GM19025 (cell line): ENCODE results near the gene MRPS34.
"Not testable (repeated sequence)": the region's sequence is repeated elsewhere in the genome, so short reads cannot be mapped to it uniquely, and the experiment has no call there.

ENCODE experiments used
- ATAC-seq: cut with Tn5 transposase; IDR thresholded peaks from one replicate; pipeline ENCODE4 v1.9.1; 2021; ENCODE audit warnings: mild to moderate bottlenecking, low read depth, moderate library complexity; ENCODE audit not compliant: unreplicated experiment

Gene MRPS34

DNA sequence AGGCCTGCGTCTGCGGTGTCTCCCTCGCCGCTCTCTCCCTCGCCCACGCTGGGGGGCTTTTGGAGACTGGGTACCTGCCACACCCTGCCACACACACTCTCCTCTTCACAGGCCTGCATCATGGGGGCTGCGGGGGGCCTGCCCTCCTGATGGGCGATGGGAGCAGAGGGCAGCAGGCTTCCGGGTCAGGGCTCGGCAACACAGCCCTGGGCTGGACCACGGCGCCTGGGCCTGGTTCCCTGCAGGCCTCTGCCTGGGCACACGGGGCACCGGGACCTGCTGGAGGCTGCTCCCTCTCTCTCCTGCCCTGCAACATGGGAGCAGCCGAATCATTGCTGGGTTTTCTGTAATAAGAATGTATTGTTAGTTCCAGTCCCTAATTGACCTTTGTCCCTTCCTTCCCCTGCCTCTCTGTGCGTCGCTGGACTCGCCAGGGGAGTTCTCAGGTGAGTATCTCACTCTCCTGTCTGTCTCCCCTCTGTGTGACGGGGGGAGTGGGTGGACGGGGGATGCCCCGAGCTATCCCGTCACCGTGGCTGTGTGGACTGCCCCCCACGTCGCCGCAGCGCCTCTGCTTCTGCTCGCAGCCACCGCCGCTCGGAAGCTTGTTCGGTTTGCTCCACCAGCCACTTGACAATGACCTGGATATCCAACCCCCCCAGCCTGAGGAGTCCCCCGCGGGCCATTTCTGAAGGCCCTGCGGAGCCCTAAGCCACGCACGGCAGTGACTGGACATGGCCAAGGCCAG lies 15.0 kb downstream of the MRPS34 start:
- no peak for ATAC-seq

DNA sequence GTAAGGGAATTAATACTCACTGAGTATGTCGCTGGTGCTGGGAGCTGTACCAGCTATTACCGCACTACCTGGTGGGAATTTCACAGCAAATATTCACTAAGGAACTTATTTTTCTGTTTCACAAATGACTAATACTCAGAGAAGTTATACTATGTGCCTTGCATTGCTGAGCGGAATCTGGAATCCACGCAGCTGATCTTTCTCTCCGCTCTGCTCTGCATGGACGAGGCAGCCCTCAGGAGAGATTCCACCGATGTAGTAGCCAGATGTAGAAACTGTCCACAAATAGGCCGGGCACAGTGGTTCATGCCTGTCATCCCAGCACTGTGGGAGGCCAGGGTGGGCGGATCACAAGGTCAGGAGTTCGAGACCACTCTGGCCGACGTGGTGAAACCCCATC lies 18.7 kb downstream of the MRPS34 start:
- no peak for ATAC-seq

DNA sequence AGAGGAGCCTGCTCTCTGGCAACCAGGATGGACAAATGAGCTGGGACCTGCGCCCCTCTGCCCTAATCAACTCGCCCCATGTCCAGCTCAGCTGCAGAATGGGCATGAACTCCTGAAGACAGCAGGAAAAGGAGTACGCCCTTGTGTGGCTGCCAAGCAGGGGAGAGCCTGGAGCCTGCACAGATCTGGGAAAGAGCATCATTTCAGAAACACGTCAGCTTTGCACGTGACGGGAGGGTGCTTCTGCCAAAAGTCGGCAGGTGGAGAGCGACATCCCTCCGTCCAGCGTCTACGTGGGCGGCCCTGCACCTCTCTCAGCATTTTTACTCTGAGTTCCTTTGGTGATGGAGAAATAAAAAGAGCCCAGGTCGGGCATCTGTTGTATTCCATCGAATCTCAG lies 20.1 kb downstream of the MRPS34 start:
- no peak for ATAC-seq

DNA sequence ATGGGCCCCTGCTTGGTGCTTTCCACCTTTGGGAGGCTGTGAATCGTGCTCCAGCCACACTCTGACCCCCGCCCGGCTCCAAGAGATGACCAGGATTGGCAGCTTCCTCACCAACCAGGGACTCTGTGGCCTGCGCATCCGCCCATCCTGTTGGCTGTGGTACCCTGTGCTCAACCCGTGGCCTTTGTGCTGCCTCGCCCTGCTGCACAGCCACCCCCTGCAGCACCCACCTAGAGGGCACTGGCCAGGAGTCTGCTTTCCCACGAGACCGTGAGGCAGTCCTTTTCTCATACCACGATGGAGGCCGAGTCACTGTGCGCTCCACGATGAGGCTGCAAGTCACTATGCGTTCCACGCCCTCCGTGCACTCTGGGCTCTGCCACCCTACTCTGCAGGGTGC lies 21.0 kb downstream of the MRPS34 start:
- no peak for ATAC-seq

DNA sequence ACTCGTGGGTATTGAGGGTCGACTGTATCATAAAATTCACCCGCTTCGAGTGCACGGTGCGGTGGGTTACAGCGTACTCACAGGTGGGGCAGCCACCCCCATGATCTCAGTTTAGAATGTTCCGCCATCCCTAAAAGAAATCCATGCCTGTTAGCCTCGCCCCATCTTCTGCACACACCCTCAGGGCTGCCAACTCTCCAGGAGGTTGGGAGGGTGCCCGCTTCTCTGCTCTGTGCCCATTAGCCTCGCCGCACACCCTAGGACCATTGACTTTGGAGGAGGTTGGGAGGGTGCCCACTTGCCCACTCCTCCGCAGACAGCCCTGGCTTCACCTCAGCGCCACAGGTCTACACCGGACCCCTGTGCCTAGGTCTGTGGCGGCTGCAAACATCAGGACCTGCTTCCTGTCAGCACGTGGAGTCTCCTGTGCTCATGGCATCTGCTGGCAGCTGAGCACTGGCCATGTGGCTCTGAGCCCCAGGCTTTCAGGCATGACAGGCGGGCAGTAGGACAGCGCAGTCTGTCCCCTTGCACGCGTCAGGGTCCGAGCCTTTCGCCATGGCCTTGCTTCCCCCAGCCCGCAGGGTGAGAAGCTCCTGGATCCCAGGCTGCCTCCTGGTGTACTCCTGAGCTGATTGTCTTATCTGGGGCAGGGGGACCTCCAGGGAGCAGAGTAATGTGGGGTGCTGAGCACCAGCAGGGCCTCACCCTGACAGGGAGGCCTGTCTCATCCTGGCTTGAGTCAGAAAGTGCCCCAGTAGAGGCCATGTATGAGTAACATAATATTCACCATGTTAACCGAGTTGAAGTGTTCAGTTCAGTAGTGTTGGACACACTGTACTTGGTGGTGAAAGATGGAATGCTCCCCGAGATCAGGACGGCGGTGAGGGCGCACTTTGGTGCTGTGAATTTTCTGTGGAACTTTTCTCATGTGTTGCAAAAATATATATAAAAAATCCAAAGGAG lies 23.5 kb downstream of the MRPS34 start:
- no peak for ATAC-seq

DNA sequence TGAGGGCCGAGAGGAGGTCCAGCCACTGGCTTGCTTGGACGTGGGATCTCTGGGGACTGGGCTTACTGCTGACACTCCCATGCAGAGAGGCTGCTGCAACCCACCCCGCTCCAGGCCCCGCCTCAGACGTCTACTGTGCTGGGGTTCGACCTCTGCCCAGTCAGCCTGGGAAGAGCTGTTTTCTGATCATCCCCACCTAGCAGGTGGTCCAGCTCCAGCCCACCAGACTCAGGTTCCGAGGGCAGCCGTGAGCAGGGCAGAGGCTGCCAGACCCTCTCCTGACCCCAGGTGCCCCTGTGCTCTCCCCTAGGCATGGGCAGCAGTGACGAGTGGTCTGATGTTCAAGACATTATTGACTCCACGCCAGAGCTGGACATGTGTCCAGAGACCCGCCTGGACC lies 25.0 kb downstream of the MRPS34 start:
- no peak for ATAC-seq

DNA sequence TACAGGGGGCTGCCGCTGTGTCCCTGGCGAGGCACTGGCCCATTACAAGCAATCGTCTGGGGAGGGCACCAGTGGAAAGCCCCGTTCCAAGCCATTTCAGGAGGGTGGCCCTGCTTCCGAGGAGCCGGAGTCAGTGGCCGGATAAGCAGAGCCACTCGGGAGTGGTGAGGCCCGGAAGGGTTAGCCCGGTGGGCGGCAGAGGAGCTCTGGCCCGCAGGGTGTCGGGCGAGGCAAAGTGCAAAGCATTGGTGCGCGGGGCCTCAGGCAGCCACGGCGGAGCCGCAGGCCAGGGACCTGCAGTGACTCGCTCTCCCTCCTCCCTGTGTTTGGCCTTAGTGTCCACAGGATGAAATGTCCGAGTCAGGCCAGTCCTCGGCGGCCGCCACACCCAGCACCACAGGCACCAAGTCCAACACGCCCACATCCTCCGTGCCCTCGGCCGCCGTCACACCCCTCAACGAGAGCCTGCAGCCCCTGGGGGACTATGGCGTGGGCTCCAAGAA lies 26.2 kb downstream of the MRPS34 start:
- ATAC-seq, result no peak

DNA sequence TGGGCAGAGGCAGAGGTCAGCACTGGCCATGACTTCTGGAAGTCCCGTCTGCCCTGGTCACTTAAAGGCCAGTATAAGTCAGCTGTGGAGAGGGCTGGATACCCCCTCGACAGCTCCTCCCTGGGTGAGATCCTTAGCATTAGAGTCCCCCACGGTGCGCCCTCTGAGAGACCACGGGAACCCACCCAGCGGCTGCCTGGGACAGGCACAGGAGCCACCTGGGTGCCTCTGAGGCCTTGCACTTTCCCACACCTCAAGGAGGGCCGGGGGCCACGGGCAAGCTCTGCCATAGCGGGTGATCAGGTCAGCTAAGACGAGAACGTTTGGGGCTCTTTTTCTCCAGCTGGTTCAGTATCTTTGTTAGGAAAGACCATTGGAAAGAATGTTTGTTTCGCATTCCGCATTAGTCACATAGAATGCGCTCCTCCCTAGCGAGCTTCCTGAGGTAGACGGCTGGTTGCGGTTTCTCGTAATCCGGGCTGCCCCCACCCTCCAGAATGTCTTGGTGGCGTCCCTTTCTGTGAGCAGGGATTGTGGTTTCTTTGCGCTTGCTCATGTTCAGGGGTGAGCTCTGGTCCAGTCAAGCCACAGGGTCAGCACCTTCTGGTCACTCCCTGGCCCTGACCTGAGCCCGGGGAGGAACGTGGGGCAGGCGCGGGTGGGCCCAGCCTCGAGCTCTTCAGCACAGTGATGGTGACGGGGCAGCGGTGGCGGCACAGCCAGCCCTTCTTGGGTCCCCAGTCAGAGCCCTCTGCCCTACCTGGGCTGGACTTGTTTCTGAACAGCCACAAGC lies 26.8 kb downstream of the MRPS34 start:
- ATAC-seq, result no peak

DNA sequence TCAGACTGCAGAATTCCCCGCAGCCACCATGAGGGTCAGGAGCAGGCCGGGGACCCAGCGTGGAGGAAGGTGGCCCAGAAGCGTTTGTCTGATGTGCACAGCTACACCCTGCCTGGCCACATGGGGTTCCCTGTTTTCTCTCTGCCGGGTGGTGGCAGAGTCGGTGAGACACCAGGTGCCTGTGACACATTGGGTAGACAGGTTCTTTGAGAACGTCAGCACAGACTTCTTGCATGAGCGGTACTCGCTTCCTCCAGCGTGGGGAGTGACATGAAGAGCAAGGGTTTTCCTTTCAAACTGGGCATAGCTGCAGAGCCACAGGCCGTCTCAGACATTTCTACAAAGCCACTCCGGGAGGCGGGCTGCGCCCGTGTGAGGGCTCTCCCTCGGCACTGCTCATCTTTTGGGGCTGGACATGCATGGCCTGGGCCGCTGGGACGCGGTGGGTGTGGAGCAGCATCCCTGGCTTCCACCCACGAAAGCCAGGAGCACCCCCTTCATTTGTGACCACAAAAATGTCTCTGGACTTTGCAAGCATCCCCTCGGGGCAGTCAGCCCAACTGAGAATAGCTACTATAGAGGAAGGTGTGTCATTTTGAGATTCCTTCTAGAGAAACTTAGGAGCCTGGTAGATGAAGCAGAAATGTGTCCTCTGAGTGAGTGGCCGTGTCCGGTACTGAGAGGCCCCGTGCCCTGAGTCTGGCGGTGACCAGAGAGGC lies 27.6 kb downstream of the MRPS34 start:
- no peak for ATAC-seq

DNA sequence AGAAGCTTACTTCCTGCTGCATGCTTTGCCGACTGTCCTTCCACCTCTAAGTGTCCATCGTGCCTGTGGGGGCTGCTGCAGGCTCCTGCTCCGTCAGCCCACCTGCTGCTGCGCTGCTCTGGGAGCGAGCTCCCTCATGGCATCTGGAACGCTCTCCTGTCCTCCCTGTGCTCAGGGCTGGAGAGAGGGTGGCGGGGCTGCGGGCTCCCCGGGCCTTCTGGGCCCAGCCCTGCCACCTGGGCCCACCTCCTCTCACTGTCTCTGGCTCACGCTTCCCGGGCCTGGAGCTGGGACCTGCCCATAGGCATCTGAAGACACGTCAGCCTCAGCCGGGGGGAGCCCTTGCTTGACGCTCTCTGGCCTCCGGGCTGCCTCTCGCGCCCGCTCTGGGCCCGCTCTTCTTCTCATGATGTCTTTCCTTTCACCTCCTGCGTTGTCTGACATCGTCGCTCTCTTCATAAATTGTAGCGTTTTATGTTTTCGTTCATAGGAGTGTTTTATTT lies 28.5 kb downstream of the MRPS34 start:
- no peak for ATAC-seq

DNA sequence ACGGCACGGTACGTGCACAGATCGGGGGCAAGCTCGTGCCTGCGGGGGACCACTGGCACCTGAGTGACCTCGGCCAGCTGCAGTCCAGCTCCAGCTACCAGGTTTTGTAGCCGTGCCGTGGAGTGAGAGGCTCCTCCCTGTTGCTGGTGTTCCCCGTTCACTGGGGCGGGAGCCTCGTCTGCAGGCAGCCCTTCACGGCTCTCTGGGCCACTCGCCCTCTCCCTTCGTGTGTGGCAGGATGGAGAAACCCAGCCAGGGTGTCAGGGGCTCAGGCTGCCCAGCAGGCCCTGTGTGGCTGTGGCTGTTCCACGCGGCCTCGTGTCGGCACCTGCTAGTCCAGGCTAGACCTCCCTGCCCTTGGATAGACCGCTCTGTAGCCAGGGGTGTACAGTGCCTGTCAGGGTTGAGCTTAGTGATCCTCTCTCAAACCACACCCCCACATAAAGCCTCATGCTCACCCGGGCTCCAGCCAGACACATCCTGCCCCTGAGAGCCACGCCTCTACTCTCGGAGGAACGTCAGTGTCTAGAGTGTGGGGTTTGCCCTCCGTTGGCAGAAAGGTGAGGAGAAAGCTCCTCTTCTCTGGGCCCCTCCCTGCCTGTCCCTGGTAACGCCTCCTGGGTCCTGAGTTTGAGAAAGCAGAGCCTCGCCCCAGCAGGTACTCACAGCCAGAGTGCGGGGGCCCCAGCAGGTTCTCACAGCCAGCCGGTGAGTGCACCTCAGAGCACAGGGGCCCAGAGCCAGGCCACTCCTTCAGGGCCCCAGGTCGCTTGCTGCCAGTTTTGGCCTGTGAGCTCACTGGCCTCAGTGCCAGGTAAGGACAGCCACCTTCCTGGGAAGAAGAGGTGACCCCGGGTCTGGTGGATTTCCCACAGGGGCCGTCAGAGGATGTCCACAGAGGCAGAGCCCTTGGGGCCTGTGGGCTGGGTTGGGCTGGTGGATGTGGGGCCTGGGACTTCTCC lies 29.3 kb downstream of the MRPS34 start:
- no peak for ATAC-seq

DNA sequence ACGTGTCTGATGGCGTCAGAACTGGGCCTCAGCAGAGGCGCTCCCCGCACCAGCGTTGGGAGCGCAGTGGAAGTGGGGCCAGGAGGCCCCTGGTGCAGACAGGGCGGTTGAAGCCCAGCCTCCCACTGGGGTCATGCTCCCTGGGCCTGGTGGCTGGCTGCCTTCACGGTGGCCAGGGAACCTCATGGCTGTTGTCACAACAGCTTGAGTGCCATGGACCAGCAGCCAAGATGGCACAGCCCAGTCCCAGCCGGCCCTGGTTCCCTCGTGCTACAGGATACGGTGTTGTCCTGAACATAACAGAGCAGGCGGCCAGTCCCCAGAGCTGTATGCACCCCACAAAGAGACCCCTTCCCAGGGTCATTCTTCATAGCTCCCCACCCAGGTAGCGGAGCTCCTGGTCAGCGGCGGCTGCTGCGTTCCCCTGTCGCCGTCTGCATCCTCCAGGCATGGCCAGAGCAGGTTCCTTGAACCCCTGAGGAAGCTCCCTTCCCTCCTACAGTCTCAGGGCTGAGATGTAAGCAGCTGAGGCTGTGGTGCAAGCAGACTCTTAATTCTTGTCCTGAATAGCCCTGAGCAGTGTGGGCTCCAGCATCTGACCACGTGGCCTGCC lies 31.3 kb downstream of the MRPS34 start:
- no peak for ATAC-seq

DNA sequence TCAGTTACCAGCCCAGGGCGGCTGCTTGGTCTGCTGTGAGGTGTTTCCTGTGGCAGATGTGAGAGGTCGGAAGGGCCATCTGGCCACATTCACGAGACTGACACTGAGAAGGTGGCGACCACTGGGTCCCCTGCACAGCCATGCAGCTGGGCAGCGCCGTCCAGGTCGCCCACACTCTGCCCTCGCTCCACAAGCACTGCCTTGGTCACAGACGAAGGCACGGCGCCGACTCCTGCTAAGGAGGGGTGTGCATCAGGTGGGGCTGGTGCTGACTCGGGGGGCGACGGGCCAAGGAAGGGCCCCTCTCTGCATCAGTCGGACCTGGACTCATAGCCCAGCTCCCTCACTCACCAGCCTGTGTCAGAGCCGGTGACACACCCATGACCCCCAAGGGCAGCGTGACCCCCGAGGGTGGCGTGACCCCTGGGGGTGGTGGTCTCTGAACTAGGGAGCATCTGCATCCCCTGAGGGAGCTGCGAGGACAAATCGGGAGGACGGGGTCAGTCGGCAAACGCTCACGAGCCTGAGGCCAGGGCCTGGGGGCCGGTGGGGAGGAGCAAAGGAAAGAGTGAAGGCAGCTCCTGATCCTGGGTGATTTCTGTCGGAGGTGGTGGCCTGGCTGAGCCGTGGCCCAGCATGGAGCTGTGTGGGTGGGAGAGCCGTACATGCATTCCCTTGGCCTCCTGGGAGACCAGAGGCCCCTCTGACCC lies 32.0 kb downstream of the MRPS34 start:
- ATAC-seq, result no peak

DNA sequence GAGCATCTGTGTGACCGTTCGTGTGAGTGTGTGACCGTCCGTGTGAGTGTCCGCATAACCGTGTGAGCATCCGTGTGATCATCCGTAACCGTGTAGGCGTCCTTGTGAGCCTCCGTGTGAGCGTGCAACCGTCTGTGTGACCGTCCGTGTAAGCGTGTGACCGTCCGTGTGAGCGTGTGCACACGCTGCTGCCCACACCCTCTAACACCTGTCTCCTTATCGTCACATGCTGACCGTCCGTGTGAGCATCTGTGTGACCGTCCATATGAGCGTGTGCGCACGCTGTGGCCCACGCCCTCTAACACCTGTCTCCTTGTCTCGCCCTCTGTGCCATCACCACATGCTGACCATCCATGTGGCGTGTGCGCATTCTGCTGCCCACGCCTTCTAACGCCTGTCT lies 32.7 kb downstream of the MRPS34 start:
- ATAC-seq, result no peak

DNA sequence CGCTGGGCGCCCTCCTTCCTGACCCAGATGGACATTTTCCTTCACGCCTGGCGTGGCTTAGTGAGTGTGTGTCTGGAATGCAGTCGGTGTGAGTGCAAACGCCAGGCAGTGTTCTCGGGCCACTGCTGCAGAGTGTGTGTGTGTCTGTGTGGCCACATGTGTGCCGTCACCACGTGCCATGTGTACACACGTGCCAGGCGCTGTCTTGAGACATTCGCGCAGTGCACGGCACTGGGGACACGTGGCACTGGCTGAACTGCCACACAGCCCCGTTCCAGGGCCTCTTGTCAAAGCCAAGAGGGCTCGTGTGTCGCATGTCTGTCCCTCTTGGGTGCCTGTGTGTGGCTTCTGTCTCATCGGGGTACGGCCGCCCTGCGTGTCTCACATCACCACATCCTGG lies 38.1 kb downstream of the MRPS34 start:
- no peak for ATAC-seq

DNA sequence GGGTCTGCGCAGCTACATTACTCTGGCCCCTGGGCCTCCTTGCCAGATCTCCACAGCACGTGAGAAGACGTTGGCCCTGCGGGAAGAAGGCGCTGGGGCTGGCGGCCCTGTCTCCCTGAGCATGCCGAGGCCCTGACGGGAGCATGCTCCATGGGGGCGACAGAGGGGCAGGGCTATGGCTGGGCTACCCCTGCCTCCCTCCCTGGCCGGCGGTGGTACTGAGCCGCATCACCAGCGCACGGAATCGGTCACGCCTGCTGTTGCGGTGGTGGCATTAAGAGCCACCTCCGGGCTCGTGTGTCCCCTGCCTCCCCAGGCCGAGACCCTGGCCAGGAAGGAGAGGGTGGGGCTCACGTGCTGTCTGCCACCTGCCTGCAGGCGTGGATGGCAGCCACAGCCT lies 38.8 kb downstream of the MRPS34 start:
- no peak for ATAC-seq

DNA sequence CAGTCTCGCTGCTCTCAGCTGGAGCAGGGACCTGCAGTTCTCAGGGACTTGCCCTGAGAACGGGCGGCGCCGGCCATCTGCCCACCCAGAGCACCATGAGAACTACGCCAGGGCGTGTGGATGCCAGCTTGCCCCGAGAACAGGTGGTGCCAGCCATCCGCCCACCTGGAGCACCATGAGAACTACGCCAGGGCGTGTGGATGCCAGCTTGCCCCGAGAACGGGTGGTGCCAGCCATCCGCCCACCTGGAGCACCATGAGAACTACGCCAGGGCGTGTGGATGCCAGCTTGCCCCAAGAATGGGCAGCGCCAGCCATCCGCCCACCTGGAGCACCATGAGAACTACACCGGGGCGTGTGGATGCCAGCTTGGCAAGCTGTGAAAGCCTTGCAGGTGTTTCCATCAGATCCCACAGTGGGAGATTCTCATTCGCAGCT lies 40.4 kb downstream of the MRPS34 start:
- not testable (repeated sequence) for ATAC-seq

DNA sequence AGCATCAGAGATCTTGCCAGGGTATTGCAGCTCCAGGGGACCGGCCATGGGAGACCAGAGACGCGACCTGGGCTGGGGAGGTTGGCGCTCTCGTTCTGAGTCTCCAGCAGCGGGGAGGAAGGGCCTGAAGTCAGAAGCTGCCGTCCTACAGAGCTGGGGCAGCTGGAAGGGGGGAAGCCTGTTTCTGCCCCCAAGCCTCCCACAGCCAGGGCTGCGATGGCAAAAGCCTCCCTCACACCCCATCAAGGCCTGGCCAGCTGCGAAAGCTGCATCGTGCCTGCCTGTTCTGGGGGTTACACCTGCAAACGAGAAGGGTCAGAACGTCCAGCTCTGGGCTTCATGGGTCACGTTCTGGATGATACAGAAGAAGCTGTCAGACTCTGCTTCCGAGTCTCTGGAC lies 40.9 kb downstream of the MRPS34 start:
- ATAC-seq, result no peak
